NCI-H1048 (cell line): ENCODE data around the gene ZNF239.
"Not testable (repeated sequence)": the region's sequence is repeated elsewhere in the genome, so short reads cannot be mapped to it uniquely, and the experiment has no call there.

Source experiments
- DNase-seq: peaks from one replicate; lab custom pipeline; 2025; lab: John Stamatoyannopoulos, UW

The ZNF239 gene

DNA sequence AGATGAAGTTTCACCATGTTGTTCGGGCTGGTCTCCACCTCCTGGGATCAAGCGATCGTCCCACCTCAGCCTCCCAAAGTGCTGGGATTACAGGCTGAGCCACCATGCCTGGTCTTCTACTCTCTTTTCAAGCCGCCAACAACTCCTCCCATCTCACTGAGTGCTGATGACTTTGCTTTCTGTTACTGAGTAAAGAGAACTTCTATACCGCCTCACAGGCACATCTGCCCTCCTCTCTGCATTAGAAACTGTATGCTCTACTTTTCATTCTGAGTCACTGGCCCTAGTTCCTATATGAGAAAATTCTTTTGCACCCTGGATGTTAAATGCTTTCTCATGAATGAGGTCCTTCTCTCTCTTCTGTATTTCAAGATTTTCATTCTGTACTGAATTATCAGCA lies 2.2 kb upstream of the ZNF239 start:
- DNase-seq, result no peak

DNA sequence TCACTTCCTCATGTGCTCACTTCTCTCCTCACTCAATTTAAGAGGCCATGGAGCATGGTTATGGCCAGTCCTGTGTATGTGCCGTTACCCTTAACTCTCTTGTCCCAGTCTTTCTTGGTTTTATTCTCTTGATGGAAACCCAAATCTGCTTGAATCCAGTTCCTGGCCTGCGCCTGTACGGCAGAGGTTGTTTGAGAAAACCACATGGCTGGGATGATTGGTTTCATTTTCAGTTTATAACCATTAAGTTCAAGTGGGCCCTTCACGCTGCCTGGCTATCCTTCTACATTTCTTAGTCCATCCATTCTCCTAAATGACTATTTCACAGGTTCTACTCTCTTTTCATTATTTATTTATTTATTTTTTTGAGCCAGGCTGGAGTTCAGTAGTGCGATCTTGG lies 1.6 kb upstream of the ZNF239 start:
- DNase-seq, result no peak

DNA sequence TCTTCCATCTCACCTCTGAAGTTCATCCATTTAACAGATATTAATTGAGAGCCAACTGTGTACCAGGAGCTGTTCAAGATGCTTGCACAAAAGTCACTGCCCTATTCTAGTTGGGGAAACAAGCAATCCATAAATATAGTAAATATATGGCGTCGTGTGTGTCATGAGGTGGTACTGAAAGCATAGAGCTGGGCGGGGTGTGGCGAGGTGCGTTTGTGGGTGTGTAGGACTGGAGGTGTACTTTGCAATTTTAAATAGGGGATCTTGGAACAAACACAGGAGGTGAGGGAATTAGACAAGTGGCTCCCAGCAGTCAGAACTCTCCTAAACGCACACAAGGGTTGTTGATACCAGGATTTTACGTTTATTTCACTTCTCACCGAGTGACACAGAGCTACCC lies 490 bp upstream of the ZNF239 start:
- no peak for DNase-seq

DNA sequence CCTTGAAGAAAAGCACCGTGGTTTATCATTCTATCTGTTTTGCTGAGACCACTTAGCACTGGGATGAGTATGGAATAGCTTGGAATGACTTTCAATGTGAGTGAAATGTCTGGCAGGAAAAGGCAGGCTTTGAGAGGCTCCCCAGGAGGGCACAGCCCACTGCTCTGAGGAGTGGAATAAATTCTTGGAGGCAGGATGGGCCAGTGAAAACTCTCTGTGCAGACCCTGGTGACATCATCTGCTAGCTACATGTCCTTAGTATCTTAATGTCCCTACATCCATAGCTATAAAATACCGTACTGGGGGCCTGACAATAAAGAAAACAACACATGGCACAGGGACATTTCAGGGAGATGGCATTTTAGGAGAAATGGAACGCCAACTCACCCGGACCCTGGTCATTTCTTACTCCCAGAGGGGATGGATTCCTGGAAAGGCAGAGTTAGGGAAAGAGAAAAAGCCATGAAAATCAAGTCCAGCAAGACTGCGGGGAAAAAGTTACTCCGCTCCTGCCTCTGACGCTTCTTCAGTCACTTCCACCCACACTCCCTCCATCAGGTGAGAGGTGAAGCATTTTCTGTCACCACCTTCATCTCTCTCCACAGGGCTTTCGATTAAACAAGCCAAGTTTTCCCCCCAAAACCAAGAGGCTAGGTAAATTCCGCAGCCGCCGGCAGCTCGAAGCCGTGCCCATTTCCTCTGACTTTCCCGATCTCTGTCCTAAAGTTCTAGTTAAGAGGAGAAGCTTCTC lies 991 bp downstream of the ZNF239 start:
- no peak for DNase-seq

DNA sequence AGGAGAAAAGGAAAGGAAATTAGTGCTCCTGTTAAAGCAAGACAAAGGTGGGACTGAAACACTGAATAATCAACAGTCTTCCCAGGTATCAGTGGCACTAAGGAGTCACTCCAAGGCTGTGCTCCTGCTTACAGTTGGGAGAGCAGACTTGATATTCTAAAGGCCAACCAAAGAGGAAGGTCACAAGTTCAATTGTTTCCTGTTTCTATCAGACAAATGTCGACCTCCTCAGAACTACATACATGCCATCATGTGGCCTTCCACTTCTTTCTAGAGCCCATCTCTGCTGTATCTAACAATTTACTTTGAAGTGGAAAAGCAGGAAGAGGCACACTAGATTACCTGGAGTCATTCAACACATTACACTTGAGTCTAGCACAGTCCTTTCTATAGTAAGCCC lies 3.4 kb downstream of the ZNF239 start:
- no peak for DNase-seq

DNA sequence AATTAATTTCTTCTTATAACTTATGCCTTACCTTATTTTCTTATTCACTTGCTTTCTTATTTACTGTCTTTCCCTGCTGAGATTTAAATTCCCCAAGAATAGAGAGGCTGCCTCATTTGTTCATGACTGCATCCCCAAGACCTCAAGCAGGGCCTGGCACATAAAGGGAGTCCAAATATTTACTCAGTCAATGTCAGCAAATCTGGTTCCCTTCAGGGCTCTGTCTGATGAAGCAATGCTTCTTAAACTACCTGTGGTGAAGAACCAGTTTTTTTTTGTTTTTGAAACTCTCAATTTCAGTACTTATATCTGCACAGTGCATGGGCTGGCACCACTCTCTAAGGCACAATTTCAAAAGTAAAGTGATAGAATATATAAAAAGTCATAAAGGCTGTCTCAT lies 4.7 kb downstream of the ZNF239 start:
- no peak for DNase-seq

DNA sequence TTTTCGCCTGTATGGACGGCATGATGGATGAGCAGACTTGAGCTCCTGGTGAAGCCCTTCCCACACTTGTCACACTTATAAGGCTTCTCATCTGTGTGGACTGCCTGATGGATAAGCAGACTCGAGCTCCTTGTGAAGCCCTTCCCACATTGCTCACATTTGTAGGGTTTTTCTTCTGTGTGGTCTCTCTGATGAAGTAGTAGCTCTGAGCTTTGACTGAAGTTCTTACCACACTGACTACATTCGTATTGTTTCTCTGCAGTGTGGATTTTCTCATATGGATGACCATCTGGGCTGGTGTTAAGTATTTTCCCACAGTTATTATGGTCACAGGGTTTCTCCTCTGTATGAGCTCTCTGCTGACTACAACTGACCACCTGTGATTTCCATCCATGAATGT lies 17.2 kb downstream of the ZNF239 start:
- no peak for DNase-seq

DNA sequence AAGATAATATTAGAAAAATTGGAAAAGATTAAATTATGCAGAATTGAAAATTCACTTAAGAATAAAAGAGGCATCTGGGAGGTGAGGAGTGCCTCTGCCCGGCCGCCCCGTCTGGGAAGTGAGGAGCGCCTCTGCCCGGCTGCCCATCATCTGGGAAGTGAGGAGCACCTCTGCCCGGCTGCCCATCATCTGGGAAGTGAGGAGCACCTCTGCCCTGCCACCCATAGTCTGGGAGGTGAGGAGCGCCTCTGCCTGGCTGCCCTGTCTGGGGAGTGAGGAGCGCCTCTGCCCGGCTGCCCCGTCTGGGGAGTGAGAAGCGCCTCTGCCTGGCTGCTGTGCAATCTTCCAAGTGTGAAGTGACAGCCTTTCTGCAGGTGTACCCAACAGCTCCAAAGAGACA lies 30.7 kb downstream of the ZNF239 start:
- not testable (repeated sequence) for DNase-seq

DNA sequence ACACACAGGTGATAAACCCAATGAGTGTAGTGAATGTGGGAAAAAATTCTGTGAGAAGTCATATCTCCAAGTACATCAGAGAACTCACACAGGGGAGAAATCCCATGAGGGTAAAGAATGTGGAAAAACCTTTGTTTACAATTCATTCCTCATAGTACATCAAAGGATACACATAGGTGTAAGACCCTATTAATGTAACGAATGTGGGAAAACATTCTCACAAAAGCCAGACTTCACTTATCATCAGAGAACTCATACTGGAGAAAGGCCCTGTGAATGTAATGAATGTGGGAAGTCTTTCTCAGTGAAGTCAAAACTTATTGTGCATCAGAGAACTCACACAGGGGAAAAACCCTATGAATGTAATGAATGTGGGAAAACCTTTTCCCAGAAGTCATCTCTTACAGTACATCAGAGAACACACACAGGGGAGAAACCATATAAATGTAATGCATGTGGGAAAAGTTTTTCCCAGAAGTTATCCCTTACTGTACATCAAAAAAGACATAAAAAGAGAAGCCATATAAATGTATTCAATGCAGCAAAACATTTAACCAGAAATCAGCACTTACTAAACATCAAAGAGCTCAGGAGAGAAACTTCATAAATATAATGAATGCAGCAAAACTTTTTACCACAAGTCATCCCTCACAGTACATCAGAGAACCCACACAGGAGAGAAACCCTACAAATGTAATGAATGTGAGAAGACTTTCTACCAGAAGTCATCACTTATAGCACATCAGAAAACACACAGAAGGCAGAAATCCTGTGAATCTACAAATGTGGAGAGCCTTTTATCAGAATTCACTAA lies 49.8 kb downstream of the ZNF239 start:
- DNase-seq, result no peak
